NCI-H510A (cell line): ENCODE results near the gene EFNA1.
"Not testable (repeated sequence)": the region's sequence is repeated elsewhere in the genome, so short reads cannot be mapped to it uniquely, and the experiment has no call there.

Source experiments
- DNase-seq: peaks from one replicate; lab custom pipeline; 2025; lab: John Stamatoyannopoulos, UW

The EFNA1 gene

GRCh38 chr1:155145491-155145890, 17.8 kb downstream of the EFNA1 start:
- no peak for DNase-seq

GRCh38 chr1:155155996-155156643, 28.4 kb downstream of the EFNA1 start:
- not testable (repeated sequence) for DNase-seq

- no peak for DNase-seq
These were observed 31.3 kb downstream of the EFNA1 start for GRCh38 chr1:155158991-155159390.

- no peak for DNase-seq
These were observed 32.5 kb downstream of the EFNA1 start for GRCh38 chr1:155160128-155160527.

DNA sequence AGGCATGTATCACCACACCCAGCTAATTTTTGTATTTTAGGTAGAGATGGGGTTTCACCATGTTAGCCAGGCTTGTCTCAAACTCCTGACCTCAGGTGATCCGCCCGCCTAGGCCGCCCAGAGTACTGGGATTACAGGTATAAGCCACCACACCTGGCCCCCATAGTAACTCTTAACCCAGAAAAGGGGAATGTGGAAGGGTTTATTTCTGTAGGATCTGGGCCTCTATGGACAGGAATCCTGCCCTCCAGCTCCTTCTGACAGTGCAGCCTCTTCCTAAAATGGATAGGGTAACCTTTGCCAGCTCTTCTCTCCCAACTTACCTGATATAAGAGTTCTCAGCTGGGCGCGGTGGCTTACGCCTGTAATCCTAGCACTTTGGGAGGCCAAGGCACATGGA, 35.0 kb downstream of the EFNA1 start:
- DNase-seq: not testable (repeated sequence)

DNA sequence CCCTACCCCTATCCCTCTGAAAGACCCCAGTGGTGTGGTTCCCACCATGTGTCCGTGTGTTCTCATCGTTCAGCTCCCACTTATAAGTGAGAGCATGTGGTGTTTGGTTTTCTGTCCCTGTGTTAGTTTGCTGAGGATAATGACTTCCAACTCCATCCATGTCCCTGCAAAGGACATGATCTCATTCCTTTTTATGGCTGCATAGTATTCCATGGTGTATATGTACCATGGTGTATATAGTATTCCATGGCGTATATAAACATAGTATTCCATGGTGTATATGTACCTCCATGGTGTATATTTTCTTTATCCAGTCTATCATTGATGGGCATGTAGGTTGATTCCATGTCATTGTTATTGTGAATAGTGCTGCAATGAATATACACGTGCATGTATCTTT, 36.1 kb downstream of the EFNA1 start:
- not testable (repeated sequence) for DNase-seq

GRCh38 chr1:155164625-155165024, 36.9 kb downstream of the EFNA1 start:
- not testable (repeated sequence) for DNase-seq

- no peak for DNase-seq
These were observed 38.4 kb downstream of the EFNA1 start for GRCh38 chr1:155166051-155166470.

DNA sequence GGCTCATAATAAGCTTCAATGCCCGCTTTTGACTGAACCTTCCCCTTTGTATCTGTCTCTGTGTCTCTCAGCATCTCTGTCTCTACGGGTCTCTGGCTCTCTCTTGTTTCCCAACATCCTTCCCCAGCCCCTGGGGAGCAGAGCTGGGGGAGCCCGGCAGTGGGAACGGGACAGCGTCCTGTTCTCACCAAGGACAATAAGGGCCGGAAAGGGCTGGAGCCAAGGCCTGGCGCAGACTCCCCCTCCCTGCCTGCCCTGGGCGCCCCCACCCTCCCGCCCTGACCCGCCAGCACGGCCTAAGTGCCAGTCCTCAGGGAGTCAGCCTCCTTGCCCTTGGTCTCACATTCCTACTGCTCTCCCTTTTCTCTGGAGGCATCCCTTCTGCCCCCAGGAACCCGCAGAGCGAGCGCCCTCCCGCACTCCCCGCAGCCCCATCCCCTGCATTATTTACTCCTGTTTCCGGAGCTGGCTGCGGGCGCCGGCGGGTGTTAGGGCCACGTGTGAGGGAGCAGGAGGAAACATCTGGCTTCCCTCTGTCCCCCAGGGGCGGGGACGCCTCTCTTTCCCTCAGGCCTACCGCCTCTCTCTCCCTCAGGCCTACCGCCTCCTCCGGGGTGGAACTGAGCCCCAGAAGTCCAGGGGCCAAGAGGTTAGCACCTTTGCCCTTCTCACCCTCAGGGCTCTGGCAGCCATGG, 38.9 kb downstream of the EFNA1 start:
- DNase-seq: no peak

- peak; percentile 79 for DNase-seq
These were observed 39.8 kb downstream of the EFNA1 start for GRCh38 chr1:155167166-155168104.

- DNase-seq: not testable (repeated sequence)
These were observed 40.4 kb downstream of the EFNA1 start for GRCh38 chr1:155168105-155168445.

DNA sequence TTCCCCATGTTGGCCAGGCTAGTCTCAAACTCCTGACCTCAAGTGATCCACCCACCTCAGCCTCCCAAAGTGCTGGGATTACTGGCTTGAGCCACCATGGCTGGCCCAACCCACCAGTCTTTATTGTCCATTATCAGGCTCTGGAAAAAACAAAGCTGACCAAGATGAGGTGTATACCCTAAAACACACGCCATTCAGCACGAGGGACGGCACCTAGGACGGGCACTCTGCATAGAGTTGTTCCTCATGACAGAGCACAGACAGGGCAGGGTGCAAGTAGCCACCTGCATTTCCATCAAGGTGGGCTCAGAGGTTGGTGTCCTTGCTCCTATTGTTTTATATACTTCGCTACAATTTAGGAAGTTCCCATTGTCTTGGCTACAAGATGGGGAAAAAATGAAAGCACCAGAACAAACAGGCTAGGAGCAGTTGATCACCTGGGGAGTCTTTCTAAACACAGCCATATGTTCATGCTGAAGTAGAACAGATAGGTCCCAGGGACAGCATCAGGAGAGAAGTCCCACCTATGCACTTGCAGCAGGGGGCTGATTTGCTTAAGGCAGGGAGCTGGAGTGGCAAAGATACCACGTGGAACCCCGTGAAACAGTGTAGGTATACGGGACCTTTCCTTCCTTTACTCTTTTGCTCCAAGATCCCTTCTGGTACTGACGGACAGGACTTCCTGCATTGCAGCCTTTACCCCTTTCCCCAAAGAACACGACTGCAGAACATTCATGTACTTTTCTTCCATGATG, 41.0 kb downstream of the EFNA1 start:
- no peak for DNase-seq

DNA sequence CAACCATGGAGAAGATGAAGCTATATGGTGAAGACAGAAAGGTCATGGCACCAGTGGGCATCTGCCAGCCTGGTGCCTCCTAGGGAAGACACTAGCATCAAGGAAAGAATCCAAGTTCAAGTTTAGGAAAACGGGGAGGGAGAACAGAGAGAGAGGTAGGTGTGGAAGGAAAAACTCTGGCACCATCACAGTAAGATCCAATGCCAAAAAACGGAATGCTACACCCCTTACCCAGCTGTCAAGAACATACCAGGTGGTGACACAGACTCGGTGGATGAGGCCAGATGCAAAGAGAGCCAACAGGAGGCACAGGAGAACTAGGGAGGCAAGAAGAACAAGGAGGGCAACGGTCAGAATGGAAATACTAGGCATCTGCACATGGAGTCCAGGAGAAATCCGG, 41.9 kb downstream of the EFNA1 start:
- no peak for DNase-seq

GRCh38 chr1:155170101-155170785, 42.6 kb downstream of the EFNA1 start:
- DNase-seq: no peak

GRCh38 chr1:155170806-155171205, 43.1 kb downstream of the EFNA1 start:
- no peak for DNase-seq

GRCh38 chr1:155171836-155172731, 44.4 kb downstream of the EFNA1 start:
- DNase-seq: no peak

- DNase-seq: peak; percentile 89
These were observed 45.2 kb downstream of the EFNA1 start, which contains the start of gene KRTCAP2 for GRCh38 chr1:155172732-155173477. Gene KRTCAP2 (minus strand): TSS chr1:155173304. CDS start chr1:155173224, 80 bp downstream.

- peak; percentile 59 for DNase-seq
These were observed 46.0 kb downstream of the EFNA1 start, which contains the start of gene TRIM46 for GRCh38 chr1:155173478-155174323. Gene TRIM46 (plus strand): TSS chr1:155173849. CDS start chr1:155173967, 118 bp downstream.
